Keratinocyte (primary cell): ENCODE data around the gene OLFM2.

Experiments used
- EZH2 ChIP-seq: IDR thresholded peaks from one replicate; pipeline ENCODE4 v1.6.1; 2012; ENCODE audit warnings: inconsistent platforms, mild to moderate bottlenecking, low read length, moderate library complexity
- TF ChIP-seq, protein P1 (sequence below), 3 experiments: IDR thresholded peaks in 1 of 3; conservative IDR thresholded peaks in 1 of 3; optimal IDR thresholded peaks in 1 of 3; 2 replicates in 2 of 3; 3 replicates in 1 of 3; pipeline versions ENCODE3 to v1.5.1; 2011; ENCODE audit warnings: low read length in 3 of 3, mild to moderate bottlenecking in 3 of 3, moderate library complexity in 2 of 3, control low read depth in 1 of 3, inconsistent platforms in 1 of 3; ENCODE audit not compliant: insufficient read depth in 2 of 3; ENCODE audit errors: extremely low read depth in 1 of 3

DNA sequence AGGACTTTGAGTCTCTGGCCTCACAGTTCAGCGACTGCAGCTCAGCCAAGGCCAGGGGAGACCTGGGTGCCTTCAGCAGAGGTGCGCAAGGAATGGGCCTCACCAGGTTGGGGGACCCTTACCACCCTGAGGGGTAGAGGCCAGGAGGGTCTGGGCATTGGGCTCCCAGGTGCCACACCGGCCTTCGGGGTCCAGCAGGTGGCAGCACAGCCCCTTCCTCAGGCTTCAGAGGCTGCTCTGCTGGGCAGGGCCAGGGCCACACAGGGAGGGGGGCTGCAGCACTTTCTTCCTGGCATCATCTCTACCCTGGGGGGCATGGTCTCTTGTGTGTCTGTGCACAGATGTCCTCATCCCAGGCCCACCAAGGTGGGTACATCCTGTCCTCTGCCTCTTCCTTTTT is 88.3 kb downstream of the OLFM2 start:
- TF ChIP-seq, protein P1, sequence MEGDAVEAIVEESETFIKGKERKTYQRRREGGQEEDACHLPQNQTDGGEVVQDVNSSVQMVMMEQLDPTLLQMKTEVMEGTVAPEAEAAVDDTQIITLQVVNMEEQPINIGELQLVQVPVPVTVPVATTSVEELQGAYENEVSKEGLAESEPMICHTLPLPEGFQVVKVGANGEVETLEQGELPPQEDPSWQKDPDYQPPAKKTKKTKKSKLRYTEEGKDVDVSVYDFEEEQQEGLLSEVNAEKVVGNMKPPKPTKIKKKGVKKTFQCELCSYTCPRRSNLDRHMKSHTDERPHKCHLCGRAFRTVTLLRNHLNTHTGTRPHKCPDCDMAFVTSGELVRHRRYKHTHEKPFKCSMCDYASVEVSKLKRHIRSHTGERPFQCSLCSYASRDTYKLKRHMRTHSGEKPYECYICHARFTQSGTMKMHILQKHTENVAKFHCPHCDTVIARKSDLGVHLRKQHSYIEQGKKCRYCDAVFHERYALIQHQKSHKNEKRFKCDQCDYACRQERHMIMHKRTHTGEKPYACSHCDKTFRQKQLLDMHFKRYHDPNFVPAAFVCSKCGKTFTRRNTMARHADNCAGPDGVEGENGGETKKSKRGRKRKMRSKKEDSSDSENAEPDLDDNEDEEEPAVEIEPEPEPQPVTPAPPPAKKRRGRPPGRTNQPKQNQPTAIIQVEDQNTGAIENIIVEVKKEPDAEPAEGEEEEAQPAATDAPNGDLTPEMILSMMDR (optimal IDR thresholded peaks at IDR 0.05 in 1 of 3, IDR thresholded peaks at IDR 0.05 in 1 of 3, conservative IDR thresholded peaks at IDR 0.05 in 1 of 3; ENCODE audit: extremely low read depth in 1 of 3, insufficient read depth in 2 of 3, low read length in 3 of 3): peak; percentile 46 to 70 (median 67)
- TF ChIP-seq EZH2: no peak
